ENCODE data around the gene ANKIB1.
A peak's percentile ranks its signal among the peaks of the same experiment; 100 is the strongest.

The ANKIB1 gene

GRCh38 chr7:92282221-92282814 is 36.5 kb downstream of the ANKIB1 start:
- H3K4me3 ChIP-seq = no peak overlapping the region
- TF ChIP-seq, protein P1, sequence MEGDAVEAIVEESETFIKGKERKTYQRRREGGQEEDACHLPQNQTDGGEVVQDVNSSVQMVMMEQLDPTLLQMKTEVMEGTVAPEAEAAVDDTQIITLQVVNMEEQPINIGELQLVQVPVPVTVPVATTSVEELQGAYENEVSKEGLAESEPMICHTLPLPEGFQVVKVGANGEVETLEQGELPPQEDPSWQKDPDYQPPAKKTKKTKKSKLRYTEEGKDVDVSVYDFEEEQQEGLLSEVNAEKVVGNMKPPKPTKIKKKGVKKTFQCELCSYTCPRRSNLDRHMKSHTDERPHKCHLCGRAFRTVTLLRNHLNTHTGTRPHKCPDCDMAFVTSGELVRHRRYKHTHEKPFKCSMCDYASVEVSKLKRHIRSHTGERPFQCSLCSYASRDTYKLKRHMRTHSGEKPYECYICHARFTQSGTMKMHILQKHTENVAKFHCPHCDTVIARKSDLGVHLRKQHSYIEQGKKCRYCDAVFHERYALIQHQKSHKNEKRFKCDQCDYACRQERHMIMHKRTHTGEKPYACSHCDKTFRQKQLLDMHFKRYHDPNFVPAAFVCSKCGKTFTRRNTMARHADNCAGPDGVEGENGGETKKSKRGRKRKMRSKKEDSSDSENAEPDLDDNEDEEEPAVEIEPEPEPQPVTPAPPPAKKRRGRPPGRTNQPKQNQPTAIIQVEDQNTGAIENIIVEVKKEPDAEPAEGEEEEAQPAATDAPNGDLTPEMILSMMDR (IDR thresholded peaks at IDR 0.05) = no peak
- no peak overlapping the region for H3K27ac ChIP-seq
- no peak for DNase-seq (ENCODE audit: low spot score)

DNA sequence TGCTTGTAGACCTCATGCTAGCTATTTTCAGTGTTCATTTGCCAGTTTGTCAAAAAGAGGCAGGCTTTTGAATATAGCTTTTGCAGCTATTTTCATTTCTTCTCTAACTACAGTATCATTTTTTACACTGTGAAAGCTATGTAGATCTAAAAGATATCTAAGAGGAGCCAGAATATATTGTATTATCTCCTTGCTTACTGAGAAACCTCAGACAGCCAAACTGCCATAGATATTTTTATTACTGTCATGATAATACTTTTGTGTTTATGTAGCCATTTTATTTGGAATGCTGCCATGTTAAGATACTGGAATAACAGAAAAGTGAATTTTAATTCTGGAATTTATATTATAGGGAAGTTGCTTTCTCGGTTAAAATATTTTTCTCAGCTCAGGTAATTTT is 37.2 kb downstream of the ANKIB1 start:
- no peak overlapping the region for H3K27ac ChIP-seq
- no peak overlapping the region for H3K4me3 ChIP-seq
- no peak for DNase-seq (ENCODE audit: low spot score)
- TF ChIP-seq, protein P1 (IDR thresholded peaks at IDR 0.05) = no peak

- Histone ChIP-seq H3K27ac (no peak overlapping the region), H3K4me3 (no peak overlapping the region)
- no peak for DNase-seq (ENCODE audit: low spot score)
- TF ChIP-seq, protein P1 (IDR thresholded peaks at IDR 0.05) = no peak
Measured at GRCh38 chr7:92289321-92289720, 43.5 kb downstream of the ANKIB1 start.

- H3K27ac ChIP-seq = no peak overlapping the region
- TF ChIP-seq, protein P1 (IDR thresholded peaks at IDR 0.05) = no peak
- no peak overlapping the region for H3K4me3 ChIP-seq
- no peak for DNase-seq (ENCODE audit: low spot score)
Measured at GRCh38 chr7:92292981-92293380, 47.2 kb downstream of the ANKIB1 start.

- DNase-seq (ENCODE audit: low spot score) = no peak
- TF ChIP-seq, protein P1 (IDR thresholded peaks at IDR 0.05) = no peak
- peak overlapping the region; percentile 34 to 35 for H3K27ac ChIP-seq
- peak overlapping the region; percentile 50 for H3K4me3 ChIP-seq
Measured at GRCh38 chr7:92293896-92294590, 48.3 kb downstream of the ANKIB1 start.

DNA sequence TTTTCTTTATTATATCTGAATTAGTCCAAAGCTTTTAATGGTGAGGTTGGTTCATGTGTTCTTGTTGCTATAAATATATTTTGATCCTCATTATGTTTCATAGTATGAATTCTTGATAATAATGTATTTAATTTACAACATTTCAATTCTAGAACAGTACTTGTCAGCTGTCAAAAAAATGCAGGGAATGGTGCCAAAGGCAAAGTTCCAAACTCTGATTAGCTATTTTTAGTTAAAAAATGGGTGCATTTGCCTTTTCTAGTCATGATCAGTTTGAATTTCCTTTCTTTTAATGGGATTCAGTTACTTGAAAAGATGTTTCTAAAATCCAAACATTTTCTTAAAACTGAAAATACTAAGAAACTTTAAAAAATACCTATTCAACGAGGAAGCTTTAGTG is 49.6 kb downstream of the ANKIB1 start:
- no peak for DNase-seq (ENCODE audit: low spot score)
- peak overlapping the region in 1 of 2 donors; percentile 59 for H3K27ac ChIP-seq
- TF ChIP-seq, protein P1 (IDR thresholded peaks at IDR 0.05) = no peak
- H3K4me3 ChIP-seq = no peak overlapping the region

DNA sequence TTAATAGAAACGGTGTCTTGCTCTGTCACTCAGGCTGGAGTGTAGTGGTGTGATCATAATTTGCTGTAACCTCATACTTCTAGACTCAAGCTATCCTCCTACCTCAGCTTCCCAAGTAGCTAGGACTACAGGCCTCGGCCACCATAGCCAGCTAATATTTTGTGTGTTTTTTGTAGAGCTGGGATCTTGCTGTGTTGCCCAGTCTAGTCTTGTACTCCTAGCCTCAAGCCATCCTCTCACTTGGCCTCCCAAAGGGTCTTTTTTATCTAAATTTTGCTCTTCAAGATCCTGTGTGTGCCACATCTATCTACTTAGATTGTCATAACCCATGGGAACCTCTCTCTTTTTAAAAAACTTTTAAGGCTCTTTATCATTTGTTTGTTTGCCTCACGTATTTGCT is 50.5 kb downstream of the ANKIB1 start:
- Histone ChIP-seq H3K4me3 (no peak overlapping the region), H3K27ac (peak overlapping the region; percentile 20 to 59)
- no peak for DNase-seq (ENCODE audit: low spot score)
- TF ChIP-seq, protein P1 (IDR thresholded peaks at IDR 0.05) = no peak
